GM21528 (cell line): Measurements from ENCODE around the gene BBS9.

Experiments used
- ATAC-seq: cut with Tn5 transposase; IDR thresholded peaks from one replicate; pipeline ENCODE4 v1.9.1; 2021; ENCODE audit warnings: mild to moderate bottlenecking, moderate library complexity; ENCODE audit not compliant: unreplicated experiment, low FRiP score

The BBS9 gene

GRCh38 chr7:33346055-33346454, 216.7 kb downstream of the BBS9 start:
- ATAC-seq = no peak

GRCh38 chr7:33350577-33350976, 221.2 kb downstream of the BBS9 start:
- ATAC-seq = no peak

GRCh38 chr7:33351709-33352108, 222.3 kb downstream of the BBS9 start:
- ATAC-seq = no peak

- ATAC-seq = no peak
Observed at GRCh38 chr7:33354201-33354600, 224.8 kb downstream of the BBS9 start.

GRCh38 chr7:33355386-33355785, 226.0 kb downstream of the BBS9 start:
- no peak for ATAC-seq

- ATAC-seq = no peak
Observed at GRCh38 chr7:33356336-33356735, 227.0 kb downstream of the BBS9 start.

- ATAC-seq = no peak
Observed at GRCh38 chr7:33357846-33358245, 228.5 kb downstream of the BBS9 start.

GRCh38 chr7:33369888-33370287, 240.5 kb downstream of the BBS9 start:
- ATAC-seq = no peak

- ATAC-seq = no peak
Observed at GRCh38 chr7:33373195-33373594, 243.8 kb downstream of the BBS9 start.

- ATAC-seq = no peak
Observed at GRCh38 chr7:33379891-33380525, 250.6 kb downstream of the BBS9 start.

- ATAC-seq = no peak
Observed at GRCh38 chr7:33388332-33388731, 259.0 kb downstream of the BBS9 start.

- no peak for ATAC-seq
Observed at GRCh38 chr7:33392148-33392547, 262.8 kb downstream of the BBS9 start.

- ATAC-seq = no peak
Observed at GRCh38 chr7:33393770-33394169, 264.4 kb downstream of the BBS9 start.

- ATAC-seq = no peak
Observed at GRCh38 chr7:33395340-33395739, 266.0 kb downstream of the BBS9 start.

GRCh38 chr7:33399528-33400213, 270.3 kb downstream of the BBS9 start:
- ATAC-seq = no peak

GRCh38 chr7:33400214-33400538, 270.8 kb downstream of the BBS9 start:
- ATAC-seq = no peak

- no peak for ATAC-seq
Observed at GRCh38 chr7:33410266-33410665, 280.9 kb downstream of the BBS9 start.

GRCh38 chr7:33411020-33411419, 281.7 kb downstream of the BBS9 start:
- ATAC-seq = no peak

GRCh38 chr7:33412331-33412730, 283.0 kb downstream of the BBS9 start:
- ATAC-seq = no peak

- ATAC-seq = no peak
Observed at GRCh38 chr7:33418251-33418701, 288.9 kb downstream of the BBS9 start.

- no peak for ATAC-seq
Observed at GRCh38 chr7:33420311-33420940, 291.1 kb downstream of the BBS9 start.

GRCh38 chr7:33421429-33421828, 292.1 kb downstream of the BBS9 start:
- ATAC-seq = no peak
